Amniotic stem cell (primary cell): Measurements from ENCODE around the gene KBTBD6.
"Not testable (repeated sequence)": the region's sequence is repeated elsewhere in the genome, so short reads cannot be mapped to it uniquely, and the experiment has no call there.

Experiments used
- DNase-seq: peaks from one replicate; lab custom pipeline; 2025; lab: John Stamatoyannopoulos, UW

The KBTBD6 gene

GRCh38 chr13:41133951-41134350 lies 1.3 kb upstream of the KBTBD6 start:
- DNase-seq = no peak

- DNase-seq = not testable (repeated sequence)
Measured at GRCh38 chr13:41131660-41132511, 716 bp downstream of the KBTBD6 start.

- DNase-seq = not testable (repeated sequence)
Measured at GRCh38 chr13:41131189-41131588, 1.4 kb downstream of the KBTBD6 start.

- no peak for DNase-seq
Measured at GRCh38 chr13:41130356-41130755, 2.2 kb downstream of the KBTBD6 start.

GRCh38 chr13:41127701-41128100 lies 4.9 kb downstream of the KBTBD6 start:
- DNase-seq = no peak

- DNase-seq = no peak
Measured at GRCh38 chr13:41122838-41123237, 9.8 kb downstream of the KBTBD6 start.

GRCh38 chr13:41117869-41118268 lies 14.7 kb downstream of the KBTBD6 start:
- no peak for DNase-seq

GRCh38 chr13:41111454-41111853 lies 21.1 kb downstream of the KBTBD6 start:
- no peak for DNase-seq

GRCh38 chr13:41107584-41108014 lies 25.0 kb downstream of the KBTBD6 start:
- no peak for DNase-seq

- DNase-seq = no peak
Measured at GRCh38 chr13:41107104-41107571, 25.5 kb downstream of the KBTBD6 start.

GRCh38 chr13:41099986-41100385 lies 32.6 kb downstream of the KBTBD6 start:
- DNase-seq = no peak

- no peak for DNase-seq
Measured at GRCh38 chr13:41098761-41099160, 33.8 kb downstream of the KBTBD6 start.

- DNase-seq = not testable (repeated sequence)
Measured at GRCh38 chr13:41095681-41096080, 36.9 kb downstream of the KBTBD6 start.

GRCh38 chr13:41085961-41086585 lies 46.5 kb downstream of the KBTBD6 start:
- DNase-seq = no peak

GRCh38 chr13:41079725-41080124 lies 52.9 kb downstream of the KBTBD6 start:
- no peak for DNase-seq
